Osteocyte (in vitro differentiated cells): Measurements from ENCODE around the gene RPL39L. TPM values are rescaled to one million over a fixed set of nuclear protein-coding genes. Genes with fewer than 3 reads are reported as not detected.

Experiments used
- DNase-seq: peaks from one replicate; pipeline ENCODE4 v3.0.0; 2021; ENCODE audit warnings: mixed read lengths; ENCODE audit not compliant: unreplicated experiment; ENCODE audit errors: extremely low spot score
- H3K27ac Mint-ChIP-seq: one replicate; pipeline ENCODE4 v1.8.0; 2021; ENCODE audit warnings: mild to moderate bottlenecking, mixed read lengths; ENCODE audit not compliant: unreplicated experiment
- H3K27me3 Mint-ChIP-seq: one replicate; pipeline ENCODE4 v1.8.0; 2021; ENCODE audit warnings: mixed read lengths; ENCODE audit not compliant: unreplicated experiment
- H3K36me3 Mint-ChIP-seq: one replicate; pipeline ENCODE4 v1.8.0; 2021; ENCODE audit warnings: mixed read lengths; ENCODE audit not compliant: unreplicated experiment
- H3K4me1 Mint-ChIP-seq: one replicate; pipeline ENCODE4 v1.8.0; 2021; ENCODE audit warnings: mixed read lengths; ENCODE audit not compliant: unreplicated experiment
- H3K4me3 Mint-ChIP-seq: one replicate; pipeline ENCODE4 v1.8.0; 2021; ENCODE audit warnings: mild to moderate bottlenecking, moderate library complexity, mixed read lengths; ENCODE audit not compliant: unreplicated experiment
- H3K9me3 Mint-ChIP-seq: one replicate; pipeline ENCODE4 v1.8.0; 2021; ENCODE audit warnings: mixed read lengths; ENCODE audit not compliant: unreplicated experiment
- total RNA-seq: library from RNA; stranded (reverse); gene quantifications from 2 replicates; pipeline ENCODE4 v1.2.1, GENCODE V29; 2021
- TF ChIP-seq, protein P1 (sequence below): fragments of 200-600 bp; sonication (generic); IDR thresholded peaks from 2 replicates; pipeline ENCODE4 v1.5.0; 2021; ENCODE audit warnings: antibody characterized with exemption, mild to moderate bottlenecking, moderate library complexity

The RPL39L gene
- total RNA-seq, 1 donor from 2014 or later, result 19.5 TPM

GRCh38 chr3:187131981-187132380, 7.3 kb downstream of the RPL39L start:
- no peak overlapping the region for H3K4me3 Mint-ChIP-seq
- TF ChIP-seq, protein P1, sequence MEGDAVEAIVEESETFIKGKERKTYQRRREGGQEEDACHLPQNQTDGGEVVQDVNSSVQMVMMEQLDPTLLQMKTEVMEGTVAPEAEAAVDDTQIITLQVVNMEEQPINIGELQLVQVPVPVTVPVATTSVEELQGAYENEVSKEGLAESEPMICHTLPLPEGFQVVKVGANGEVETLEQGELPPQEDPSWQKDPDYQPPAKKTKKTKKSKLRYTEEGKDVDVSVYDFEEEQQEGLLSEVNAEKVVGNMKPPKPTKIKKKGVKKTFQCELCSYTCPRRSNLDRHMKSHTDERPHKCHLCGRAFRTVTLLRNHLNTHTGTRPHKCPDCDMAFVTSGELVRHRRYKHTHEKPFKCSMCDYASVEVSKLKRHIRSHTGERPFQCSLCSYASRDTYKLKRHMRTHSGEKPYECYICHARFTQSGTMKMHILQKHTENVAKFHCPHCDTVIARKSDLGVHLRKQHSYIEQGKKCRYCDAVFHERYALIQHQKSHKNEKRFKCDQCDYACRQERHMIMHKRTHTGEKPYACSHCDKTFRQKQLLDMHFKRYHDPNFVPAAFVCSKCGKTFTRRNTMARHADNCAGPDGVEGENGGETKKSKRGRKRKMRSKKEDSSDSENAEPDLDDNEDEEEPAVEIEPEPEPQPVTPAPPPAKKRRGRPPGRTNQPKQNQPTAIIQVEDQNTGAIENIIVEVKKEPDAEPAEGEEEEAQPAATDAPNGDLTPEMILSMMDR, result no peak
- peaks cover 7% of the 10 kb centered on the region for H3K4me1 Mint-ChIP-seq
- no peak for DNase-seq
- H3K36me3 Mint-ChIP-seq, result peaks cover 16% of the 10 kb centered on the region
- no peak overlapping the region for H3K27ac Mint-ChIP-seq
- H3K27me3 Mint-ChIP-seq, result no peaks in the 10 kb centered on the region
- peaks cover 3% of the 10 kb centered on the region for H3K9me3 Mint-ChIP-seq

GRCh38 chr3:187130346-187131066, 8.8 kb downstream of the RPL39L start:
- Mint-ChIP-seq H3K9me3 (peaks cover 7% of the 10 kb centered on the region), H3K4me1 (peaks cover 7% of the 10 kb centered on the region), H3K36me3 (peaks cover 16% of the 10 kb centered on the region), H3K27me3 (no peaks in the 10 kb centered on the region), H3K27ac (peak overlapping the region; percentile 86), H3K4me3 (peak overlapping the region; percentile 50)
- TF ChIP-seq, protein P1, result no peak
- DNase-seq, result no peak

- DNase-seq, result no peak
- Mint-ChIP-seq H3K9me3 (peaks cover 5% of the 10 kb centered on the region), H3K27ac (no peak overlapping the region)
Measured at GRCh38 chr3:187125319-187126031, 13.8 kb downstream of the RPL39L start.

GRCh38 chr3:187122261-187122660, 17.0 kb downstream of the RPL39L start:
- Mint-ChIP-seq H3K4me1 (no peaks in the 10 kb centered on the region), H3K4me3 (no peak overlapping the region), H3K36me3 (peaks cover 6% of the 10 kb centered on the region), H3K27me3 (no peaks in the 10 kb centered on the region), H3K9me3 (peaks cover 4% of the 10 kb centered on the region), H3K27ac (no peak overlapping the region)
- DNase-seq, result no peak
- TF ChIP-seq, protein P1, result no peak

More at GRCh38 chr3:187125319-187126031, 13.8 kb downstream of the RPL39L start:
- Mint-ChIP-seq H3K27me3 (no peaks in the 10 kb centered on the region), H3K4me3 (no peak overlapping the region), H3K4me1 (peaks cover 2% of the 10 kb centered on the region), H3K36me3 (peaks cover 10% of the 10 kb centered on the region)
- TF ChIP-seq, protein P1, result no peak

DNA sequence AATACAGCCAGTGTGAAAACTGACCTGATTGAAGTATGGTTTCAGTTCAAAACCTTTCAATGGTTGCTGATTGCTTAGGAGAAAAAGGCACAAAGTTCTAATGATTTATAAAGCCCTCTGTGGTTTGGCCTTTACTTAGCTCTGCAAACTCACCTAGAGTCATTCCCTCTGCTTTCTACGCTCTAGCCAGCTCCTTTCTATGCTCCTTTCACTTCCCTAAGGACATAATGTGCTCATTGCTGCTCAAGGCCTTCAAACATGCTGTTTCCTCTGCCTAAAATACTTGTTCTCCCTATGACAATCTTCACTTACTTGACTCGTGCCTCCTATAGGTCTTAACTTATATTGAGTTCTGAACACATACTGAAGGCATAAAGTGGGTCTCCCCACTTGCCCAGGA, 19.0 kb downstream of the RPL39L start:
- H3K27me3 Mint-ChIP-seq, result no peaks in the 10 kb centered on the region
- TF ChIP-seq, protein P1, result no peak
- DNase-seq, result no peak
- no peak overlapping the region for H3K4me3 Mint-ChIP-seq
- H3K9me3 Mint-ChIP-seq, result no peaks in the 10 kb centered on the region
- peaks cover 2% of the 10 kb centered on the region for H3K36me3 Mint-ChIP-seq
- H3K4me1 Mint-ChIP-seq, result no peaks in the 10 kb centered on the region
- H3K27ac Mint-ChIP-seq, result no peak overlapping the region
